HepG2 (cell line): ENCODE results near the gene PYGB. TPM values are rescaled to one million over a fixed set of nuclear protein-coding genes. Genes with fewer than 3 reads are reported as not detected.
A peak's percentile ranks its signal among the peaks of the same experiment; 100 is the strongest.

Experiments used
- ARNT2 ChIP-seq: sonication (generic); formaldehyde crosslinking; IDR thresholded peaks from 2 replicates; pipeline ENCODE4 v1.8.0; 2022; ENCODE audit warnings: mild to moderate bottlenecking, low read depth, missing genetic modification reagents, moderate library complexity
- GMEB1 ChIP-seq: sonication (generic); formaldehyde crosslinking; IDR thresholded peaks from 2 replicates; pipeline ENCODE4 v1.5.1; 2020; ENCODE audit warnings: missing genetic modification reagents, mild to moderate bottlenecking, borderline replicate concordance
- KAT7 ChIP-seq: IDR thresholded peaks from 2 replicates; pipeline ENCODE4 v1.6.1; 2018; ENCODE audit warnings: borderline replicate concordance, missing compliant biosample characterization
- KDM1A ChIP-seq: IDR thresholded peaks from 2 replicates; pipeline ENCODE4 v1.6.1; 2016; ENCODE audit warnings: missing compliant biosample characterization
- MXD1 ChIP-seq: sonication (generic); formaldehyde crosslinking; IDR thresholded peaks from 2 replicates; pipeline ENCODE4 v1.4.0; 2020; ENCODE audit warnings: mild to moderate bottlenecking, missing genetic modification reagents
- POLR2A ChIP-seq, 2 experiments: IDR thresholded peaks; 2 replicates each; pipeline ENCODE4 v1.6.1; 2011; ENCODE audit warnings: low read depth in 2 of 2, low read length in 2 of 2, mild to moderate bottlenecking in 1 of 2, moderate library complexity in 1 of 2; ENCODE audit not compliant: insufficient read depth in 1 of 2
- ZNF354B ChIP-seq: sonication (generic); formaldehyde crosslinking; IDR thresholded peaks from 2 replicates; pipeline ENCODE4 v1.8.0; 2022; ENCODE audit warnings: mild to moderate bottlenecking, missing genetic modification reagents
- ZNF446 ChIP-seq: sonication (generic); formaldehyde crosslinking; IDR thresholded peaks from 2 replicates; pipeline ENCODE4 v1.5.0; 2020; ENCODE audit warnings: mild to moderate bottlenecking, missing genetic modification reagents
- ZNF674 ChIP-seq: sonication (generic); formaldehyde crosslinking; IDR thresholded peaks from 2 replicates; pipeline ENCODE4 v1.5.0; 2020; ENCODE audit warnings: low read depth, mild to moderate bottlenecking, missing genetic modification reagents
- ZSCAN22 ChIP-seq: sonication (generic); formaldehyde crosslinking; IDR thresholded peaks from 2 replicates; pipeline ENCODE4 v1.4.0; 2020; ENCODE audit warnings: mild to moderate bottlenecking, missing genetic modification reagents
- polyA plus RNA-seq, 8 experiments: library from polyadenylated mRNA; depleted of rRNA in 3 of 8; stranded (reverse) in 7 of 8; unstranded in 1 of 8; fragments of >200 nt; fragmentation: Illumina TruSeq in 4 of 8; extraction: Trizol in 4 of 8; gene quantifications; 2 replicates each; pipeline versions ENCODE4 v1.2.1 to v1.2.3, GENCODE V29; 2011 to 2016; ENCODE audit warnings: low read depth in 4 of 8, missing spikeins in 1 of 8, mixed read lengths in 1 of 8; ENCODE audit not compliant: insufficient read depth in 1 of 8
- total RNA-seq, 5 experiments: library from RNA; depleted of rRNA; stranded (reverse); fragments of >200 nt; fragmentation: Illumina TruSeq; extraction: Trizol; gene quantifications; 2 replicates each; pipeline ENCODE4 v1.2.3, GENCODE V29; 2016; ENCODE audit warnings: low read depth in 1 of 5
- TF ChIP-seq, protein P1 (sequence below): sonication (generic); formaldehyde crosslinking; IDR thresholded peaks from 2 replicates; pipeline ENCODE4 v1.8.0; 2022; ENCODE audit warnings: missing genetic modification reagents, mild to moderate bottlenecking, inconsistent platforms, borderline replicate concordance
- TF ChIP-seq, protein P2 (sequence below), 2 experiments: sonication (generic) in 1 of 2; formaldehyde crosslinking in 1 of 2; IDR thresholded peaks; 2 replicates each; pipeline versions ENCODE4 v1.5.1 to v1.6.1; 2011 to 2020; ENCODE audit warnings: borderline replicate concordance in 1 of 2, low read depth in 1 of 2, low read length in 1 of 2, mild to moderate bottlenecking in 1 of 2, missing genetic modification reagents in 1 of 2, moderate library complexity in 1 of 2
- TF ChIP-seq, protein P3 (sequence below): sonication (generic); formaldehyde crosslinking; IDR thresholded peaks from 2 replicates; pipeline ENCODE4 v1.4.0; 2020; ENCODE audit warnings: missing genetic modification reagents
- TF ChIP-seq, protein P4 (sequence below): IDR thresholded peaks from 2 replicates; pipeline ENCODE4 v1.6.1; 2016
- TF ChIP-seq, protein P5 (sequence below): sonication (generic); formaldehyde crosslinking; conservative IDR thresholded peaks from 2 replicates; pipeline ENCODE4 v1.4.0; 2020; ENCODE audit warnings: missing genetic modification reagents

PYGB gene
- total and polyA plus RNA-seq, 2 of the 13 experiments (the other 11 are each of a cell fraction or from before 2014, with no cell fraction given) = 24.2 to 86.3 TPM

DNA sequence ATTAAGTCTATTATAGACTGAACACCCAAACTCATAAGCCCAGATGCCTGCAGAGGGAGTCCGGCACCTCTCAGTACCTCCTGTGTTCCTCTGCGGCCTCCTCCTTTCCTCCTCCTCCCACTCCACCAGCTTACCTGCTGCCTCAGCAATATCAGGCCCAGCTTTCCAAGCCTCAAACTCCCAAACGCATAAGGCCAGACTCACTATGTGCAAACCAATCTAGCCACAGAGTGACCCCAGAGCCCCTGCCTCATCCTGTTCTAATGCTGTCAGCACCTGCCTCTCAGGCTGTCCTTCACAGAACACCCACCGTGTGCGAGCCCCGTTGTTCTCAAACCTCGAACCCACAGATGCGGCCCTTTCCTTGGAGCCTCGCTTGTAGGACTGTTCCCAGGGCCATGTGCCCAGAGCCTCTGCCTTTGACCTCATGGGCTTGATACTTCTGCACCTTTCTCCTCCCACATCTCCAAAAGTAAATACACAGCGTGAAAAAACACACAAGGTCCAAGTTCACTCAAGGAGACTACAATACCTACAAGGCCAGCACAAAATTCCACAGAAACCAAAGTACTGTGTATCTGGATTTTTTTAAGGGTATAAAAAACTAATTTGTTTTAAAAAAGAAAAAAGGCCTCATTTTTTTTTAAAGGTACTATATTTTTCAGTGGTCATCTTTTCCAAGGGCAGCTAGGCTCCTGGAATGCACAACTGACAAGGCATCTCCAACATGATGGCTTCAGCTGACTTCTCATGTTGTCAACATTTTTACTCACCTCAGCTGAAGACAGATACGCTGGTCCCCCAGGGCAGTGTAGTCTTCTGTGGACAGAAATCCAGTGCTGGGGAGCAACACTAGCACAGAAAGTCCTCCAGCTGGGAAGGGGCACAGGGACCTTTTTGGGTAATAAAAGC, 90.5 kb downstream of the PYGB start (continued):
- TF ChIP-seq GMEB1 (CRISPR knock-in tag) (peak; percentile 53; the same call in 1 of the 2 replicates), KDM1A (peak; percentile 28; the same call in 1 of the 2 replicates), ZSCAN22 (CRISPR knock-in tag) (no peak), ZNF354B (CRISPR knock-in tag) (peak; percentile 38; the same call in 1 of the 2 replicates), ARNT2 (CRISPR knock-in tag) (peak; percentile 84; the same call in 1 of the 2 replicates), ZNF446 (CRISPR knock-in tag) (peak; percentile 89; the same call in 1 of the 2 replicates), MXD1 (peak; percentile 63; the same call in 1 of the 2 replicates), ZNF674 (CRISPR knock-in tag) (no peak), POLR2A (IDR thresholded peaks at IDR 0.05; ENCODE audit: insufficient read depth in 1 of 2, low read depth in 2 of 2, low read length in 2 of 2) (no peak), KAT7 (peak; percentile 89; the same call in 1 of the 2 replicates)
- TF ChIP-seq, protein P1, sequence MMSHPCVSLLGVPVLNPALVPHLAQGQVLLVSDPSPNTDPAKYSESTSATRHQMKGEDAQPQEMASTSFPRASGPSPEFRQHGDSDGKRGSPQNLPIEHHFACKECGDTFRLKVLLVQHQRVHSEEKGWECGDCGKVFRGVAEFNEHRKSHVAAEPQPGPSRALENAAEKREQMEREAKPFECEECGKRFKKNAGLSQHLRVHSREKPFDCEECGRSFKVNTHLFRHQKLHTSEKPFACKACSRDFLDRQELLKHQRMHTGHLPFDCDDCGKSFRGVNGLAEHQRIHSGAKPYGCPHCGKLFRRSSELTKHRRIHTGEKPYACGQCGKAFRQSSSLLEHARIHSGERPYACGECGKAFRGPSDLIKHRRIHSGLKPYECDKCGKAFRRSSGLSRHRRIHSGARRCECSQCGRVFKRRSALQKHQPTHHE (CRISPR knock-in tag) = no peak
- TF ChIP-seq, protein P2, sequence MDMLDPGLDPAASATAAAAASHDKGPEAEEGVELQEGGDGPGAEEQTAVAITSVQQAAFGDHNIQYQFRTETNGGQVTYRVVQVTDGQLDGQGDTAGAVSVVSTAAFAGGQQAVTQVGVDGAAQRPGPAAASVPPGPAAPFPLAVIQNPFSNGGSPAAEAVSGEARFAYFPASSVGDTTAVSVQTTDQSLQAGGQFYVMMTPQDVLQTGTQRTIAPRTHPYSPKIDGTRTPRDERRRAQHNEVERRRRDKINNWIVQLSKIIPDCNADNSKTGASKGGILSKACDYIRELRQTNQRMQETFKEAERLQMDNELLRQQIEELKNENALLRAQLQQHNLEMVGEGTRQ (IDR thresholded peaks at IDR 0.05; ENCODE audit: low read depth, low read length) = no peak
- TF ChIP-seq, protein P2 (CRISPR knock-in tag; IDR thresholded peaks at IDR 0.05; ENCODE audit: borderline replicate concordance) = peak; percentile 55; the same call in 1 of the 2 replicates
- TF ChIP-seq, protein P3, sequence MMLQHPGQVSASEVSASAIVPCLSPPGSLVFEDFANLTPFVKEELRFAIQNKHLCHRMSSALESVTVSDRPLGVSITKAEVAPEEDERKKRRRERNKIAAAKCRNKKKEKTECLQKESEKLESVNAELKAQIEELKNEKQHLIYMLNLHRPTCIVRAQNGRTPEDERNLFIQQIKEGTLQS = peak; percentile 65
- TF ChIP-seq, protein P4, sequence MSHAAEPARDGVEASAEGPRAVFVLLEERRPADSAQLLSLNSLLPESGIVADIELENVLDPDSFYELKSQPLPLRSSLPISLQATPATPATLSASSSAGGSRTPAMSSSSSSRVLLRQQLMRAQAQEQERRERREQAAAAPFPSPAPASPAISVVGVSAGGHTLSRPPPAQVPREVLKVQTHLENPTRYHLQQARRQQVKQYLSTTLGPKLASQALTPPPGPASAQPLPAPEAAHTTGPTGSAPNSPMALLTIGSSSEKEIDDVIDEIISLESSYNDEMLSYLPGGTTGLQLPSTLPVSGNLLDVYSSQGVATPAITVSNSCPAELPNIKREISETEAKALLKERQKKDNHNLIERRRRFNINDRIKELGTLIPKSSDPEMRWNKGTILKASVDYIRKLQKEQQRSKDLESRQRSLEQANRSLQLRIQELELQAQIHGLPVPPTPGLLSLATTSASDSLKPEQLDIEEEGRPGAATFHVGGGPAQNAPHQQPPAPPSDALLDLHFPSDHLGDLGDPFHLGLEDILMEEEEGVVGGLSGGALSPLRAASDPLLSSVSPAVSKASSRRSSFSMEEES (CRISPR knock-in tag) = peak; percentile 90
- TF ChIP-seq, protein P5, sequence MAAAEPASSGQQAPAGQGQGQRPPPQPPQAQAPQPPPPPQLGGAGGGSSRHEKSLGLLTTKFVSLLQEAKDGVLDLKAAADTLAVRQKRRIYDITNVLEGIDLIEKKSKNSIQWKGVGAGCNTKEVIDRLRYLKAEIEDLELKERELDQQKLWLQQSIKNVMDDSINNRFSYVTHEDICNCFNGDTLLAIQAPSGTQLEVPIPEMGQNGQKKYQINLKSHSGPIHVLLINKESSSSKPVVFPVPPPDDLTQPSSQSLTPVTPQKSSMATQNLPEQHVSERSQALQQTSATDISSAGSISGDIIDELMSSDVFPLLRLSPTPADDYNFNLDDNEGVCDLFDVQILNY (CRISPR knock-in tag) = no peak
